MM.1S (cell line): ENCODE measurements around the gene SHC4.

Source experiments
- DNase-seq: peaks from one replicate; pipeline ENCODE4 v3.0.0-alpha.2; 2015
- H2AFZ ChIP-seq: fragments of 300-600 bp; sonication (generic); 2 replicates; pipeline ENCODE4 v1.6.0; 2016; ENCODE audit warnings: antibody characterized with exemption, low read length
- H3F3A ChIP-seq: fragments of 300-600 bp; sonication (generic); 2 replicates; pipeline ENCODE4 v1.6.1; 2016; ENCODE audit warnings: mild to moderate bottlenecking, antibody characterized with exemption, low read length, moderate library complexity, mixed read lengths; ENCODE audit not compliant: insufficient read depth
- H3K27ac ChIP-seq: fragments of 300-600 bp; sonication (generic); 2 replicates; pipeline ENCODE4 v1.5.1; 2016; ENCODE audit warnings: mild to moderate bottlenecking, low read length
- H3K27me3 ChIP-seq: fragments of 300-600 bp; sonication (generic); replicated peaks from 2 replicates; pipeline ENCODE4 v1.6.0; 2016; ENCODE audit warnings: low read length; ENCODE audit not compliant: insufficient read depth
- H3K36me3 ChIP-seq: fragments of 300-600 bp; sonication (generic); replicated peaks from 2 replicates; pipeline ENCODE4 v1.6.1; 2016; ENCODE audit warnings: mild to moderate bottlenecking, low read length, mixed read lengths; ENCODE audit not compliant: insufficient read depth
- H3K4me1 ChIP-seq: fragments of 300-600 bp; sonication (generic); 2 replicates; pipeline ENCODE4 v1.6.1; 2016; ENCODE audit warnings: low read length, mixed read lengths
- H3K4me2 ChIP-seq: fragments of 300-600 bp; sonication (generic); 2 replicates; pipeline ENCODE4 v1.6.0; 2016; ENCODE audit warnings: low read depth, low read length
- H3K4me3 ChIP-seq: fragments of 300-600 bp; sonication (generic); 2 replicates; pipeline ENCODE4 v1.5.1; 2016; ENCODE audit warnings: low read length, mixed read lengths
- H3K79me2 ChIP-seq: fragments of 300-600 bp; sonication (generic); 2 replicates; pipeline ENCODE4 v1.6.1; 2016; ENCODE audit warnings: mixed run types, low read length, mixed read lengths
- H3K9ac ChIP-seq: fragments of 300-600 bp; sonication (generic); 2 replicates; pipeline ENCODE4 v1.6.1; 2016; ENCODE audit warnings: low read length, mixed read lengths
- H3K9me2 ChIP-seq: fragments of 300-600 bp; sonication (generic); replicated peaks from 2 replicates; pipeline ENCODE4 v1.6.1; 2016; ENCODE audit warnings: mild to moderate bottlenecking, low read length, mixed read lengths; ENCODE audit not compliant: insufficient read depth
- H3K9me3 ChIP-seq: fragments of 300-600 bp; sonication (generic); replicated peaks from 2 replicates; pipeline ENCODE4 v1.6.1; 2016; ENCODE audit warnings: mild to moderate bottlenecking, low read length, mixed read lengths; ENCODE audit not compliant: insufficient read depth
- H4K20me1 ChIP-seq: fragments of 300-600 bp; sonication (generic); 2 replicates; pipeline ENCODE4 v1.6.1; 2016; ENCODE audit warnings: mild to moderate bottlenecking, low read length, moderate library complexity, mixed read lengths; ENCODE audit not compliant: insufficient read depth
- CTCF ChIP-seq: fragments of 300-600 bp; sonication (generic); IDR thresholded peaks from 2 replicates; pipeline ENCODE4 v1.5.1; 2016; ENCODE audit warnings: antibody characterized with exemption, low read length, mixed read lengths
- EZH2 ChIP-seq: fragments of 300-600 bp; sonication (generic); optimal IDR thresholded peaks from 2 replicates; pipeline ENCODE3; 2017; ENCODE audit warnings: low read depth, mild to moderate bottlenecking, antibody characterized with exemption, low read length, mixed read lengths
- EZH2phosphoT487 ChIP-seq: fragments of 300-600 bp; sonication (generic); IDR thresholded peaks from 2 replicates; pipeline ENCODE4 v1.6.1; 2018; ENCODE audit warnings: antibody characterized with exemption, low read length

Gene SHC4

DNA sequence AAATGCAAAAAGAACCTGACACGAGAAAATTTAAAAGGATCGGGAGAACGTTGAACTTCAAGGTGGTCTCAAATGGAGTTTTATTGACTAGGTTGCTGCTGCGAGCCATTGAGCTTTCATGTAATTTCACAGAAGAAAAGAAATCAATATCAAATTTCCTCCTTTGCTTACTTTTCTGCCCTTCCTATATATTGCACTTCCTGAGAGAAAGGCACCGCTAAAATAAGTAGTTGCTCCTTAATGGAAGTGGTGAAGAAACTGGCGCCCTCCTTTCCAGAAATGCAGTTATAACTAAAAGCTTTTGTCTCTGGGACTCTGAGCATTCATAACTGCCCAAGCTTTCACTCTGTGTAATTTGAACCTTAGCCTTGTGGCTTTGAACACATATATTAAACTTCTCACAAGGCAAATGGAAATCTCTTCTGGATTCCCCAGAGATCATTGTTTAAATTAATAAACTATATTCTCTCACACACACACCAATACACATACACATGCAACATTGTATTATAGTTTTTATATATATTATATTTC lies 72.4 kb downstream of the SHC4 start:
- TF ChIP-seq CTCF, result no peak
- TF ChIP-seq EZH2phosphoT487, result no peak
- no peak for TF ChIP-seq EZH2
- no peaks in the 10 kb centered on the region for H4K20me1 ChIP-seq
- H3K36me3 ChIP-seq, result no peaks in the 10 kb centered on the region
- no peak for DNase-seq
- H3K9ac ChIP-seq, result no peak overlapping the region
- no peaks in the 10 kb centered on the region for H3K79me2 ChIP-seq
- H3K9me3 ChIP-seq, result no peaks in the 10 kb centered on the region
- H3K27ac ChIP-seq, result no peak overlapping the region
- no peaks in the 10 kb centered on the region for H3K9me2 ChIP-seq
- no peaks in the 10 kb centered on the region for H3K4me1 ChIP-seq
- no peak overlapping the region for H2AFZ ChIP-seq
- H3K4me3 ChIP-seq, result no peak overlapping the region
- no peak overlapping the region for H3K4me2 ChIP-seq
- H3F3A ChIP-seq, result no peaks in the 10 kb centered on the region
- H3K27me3 ChIP-seq, result no peaks in the 10 kb centered on the region

DNA sequence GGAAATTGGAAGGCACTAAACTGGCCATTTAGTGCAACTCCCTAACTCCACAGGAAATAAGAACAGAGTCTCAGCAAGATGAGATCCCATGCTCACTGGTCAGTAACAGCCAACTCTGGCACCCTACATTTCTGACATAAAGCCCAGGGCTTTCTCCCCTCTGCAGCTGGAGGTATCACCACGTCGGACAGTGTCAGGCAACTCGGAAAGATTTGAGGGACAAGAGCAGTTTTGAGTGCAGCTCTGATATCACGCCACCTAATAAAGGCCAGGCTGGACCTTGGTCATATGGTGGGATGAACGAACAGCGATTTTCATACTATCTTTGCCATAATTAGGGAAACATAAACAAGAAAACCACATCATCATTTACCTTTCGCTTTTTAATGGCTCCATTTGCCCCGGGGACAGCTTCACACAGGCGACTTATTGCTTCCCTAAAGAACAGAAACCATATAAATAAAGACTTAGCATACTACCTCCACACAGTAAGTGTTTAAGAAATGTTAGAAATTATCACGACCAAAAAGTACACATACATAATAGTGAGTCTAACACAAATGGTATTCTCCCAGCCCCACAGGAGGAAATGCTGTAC lies 73.2 kb downstream of the SHC4 start:
- H4K20me1 ChIP-seq, result no peaks in the 10 kb centered on the region
- no peak overlapping the region for H3K9ac ChIP-seq
- no peak overlapping the region for H3K4me2 ChIP-seq
- H3K4me1 ChIP-seq, result no peaks in the 10 kb centered on the region
- no peak overlapping the region for H2AFZ ChIP-seq
- H3K9me3 ChIP-seq, result no peaks in the 10 kb centered on the region
- H3F3A ChIP-seq, result no peaks in the 10 kb centered on the region
- no peaks in the 10 kb centered on the region for H3K9me2 ChIP-seq
- no peaks in the 10 kb centered on the region for H3K27me3 ChIP-seq
- no peaks in the 10 kb centered on the region for H3K36me3 ChIP-seq
- no peak overlapping the region for H3K4me3 ChIP-seq
- H3K79me2 ChIP-seq, result no peaks in the 10 kb centered on the region
- DNase-seq, result no peak
- TF ChIP-seq EZH2phosphoT487 (no peak), EZH2 (no peak), CTCF (no peak)
- no peak overlapping the region for H3K27ac ChIP-seq

- Histone ChIP-seq H3K9me3 (no peaks in the 10 kb centered on the region), H3K4me3 (no peak overlapping the region), H3K9me2 (no peaks in the 10 kb centered on the region), H3F3A (no peaks in the 10 kb centered on the region), H2AFZ (no peak overlapping the region), H3K36me3 (no peaks in the 10 kb centered on the region), H3K27me3 (no peaks in the 10 kb centered on the region), H3K27ac (no peak overlapping the region), H3K4me1 (no peaks in the 10 kb centered on the region), H4K20me1 (no peaks in the 10 kb centered on the region), H3K4me2 (no peak overlapping the region), H3K9ac (no peak overlapping the region), H3K79me2 (no peaks in the 10 kb centered on the region)
- TF ChIP-seq EZH2phosphoT487, result no peak
- TF ChIP-seq EZH2, result no peak
- TF ChIP-seq CTCF, result no peak
- no peak for DNase-seq
Measured at GRCh38 chr15:48889925-48890324, 73.8 kb downstream of the SHC4 start.
